ENCODE data around the gene MACF1.

GRCh38 chr1:39458991-39459390 is 254.5 kb downstream of the MACF1 start:
- TF ChIP-seq POLR2A (IDR thresholded peaks at IDR 0.05; ENCODE audit: low read depth, low read length) (no peak), POLR2AphosphoS5 (IDR thresholded peaks at IDR 0.05; ENCODE audit: low read depth, low read length) (no peak)
